Liver (tissue), 3 donors: ENCODE measurements around the gene KRTAP5-3.
A peak's percentile ranks its signal among the peaks of the same experiment; 100 is the strongest.

ENCODE experiments used
- GABPA ChIP-seq, 2 donors: IDR thresholded peaks in 1 of 2; conservative IDR thresholded peaks in 1 of 2; 2 replicates each; pipeline ENCODE4 v1.6.1; 2016; ENCODE audit warnings: antibody characterized with exemption in 2 of 2, mild to moderate bottlenecking in 1 of 2, moderate library complexity in 1 of 2
- HNF4A ChIP-seq, 2 donors: conservative IDR thresholded peaks; 2 replicates each; pipeline ENCODE4 v1.6.1; 2016; ENCODE audit warnings: antibody characterized with exemption in 2 of 2, mild to moderate bottlenecking in 2 of 2
- HNF4G ChIP-seq: IDR thresholded peaks from 2 replicates; pipeline ENCODE4 v1.6.1; 2016; ENCODE audit warnings: antibody characterized with exemption
- TAF1 ChIP-seq: conservative IDR thresholded peaks from 2 replicates; pipeline ENCODE4 v1.6.1; 2016; ENCODE audit warnings: antibody characterized with exemption, mild to moderate bottlenecking
- YY1 ChIP-seq: IDR thresholded peaks from 2 replicates; pipeline ENCODE4 v1.6.1; 2016; ENCODE audit warnings: antibody characterized with exemption, mild to moderate bottlenecking
- TF ChIP-seq, protein P1 (sequence below): fragments of 150-350 bp; IDR thresholded peaks from 2 replicates; pipeline ENCODE4 v1.5.1; 2017; ENCODE audit warnings: improper control_type of control experiment, low read depth, low read length; ENCODE audit not compliant: missing input control
- TF ChIP-seq, protein P2 (sequence below): IDR thresholded peaks from 2 replicates; pipeline ENCODE4 v1.6.1; 2016; ENCODE audit warnings: antibody characterized with exemption
- TF ChIP-seq, protein P3 (sequence below): IDR thresholded peaks from 2 replicates; pipeline ENCODE4 v1.6.1; 2016; ENCODE audit warnings: antibody characterized with exemption
- donor health status: healthy.
- donor health status: healthy.

DNA sequence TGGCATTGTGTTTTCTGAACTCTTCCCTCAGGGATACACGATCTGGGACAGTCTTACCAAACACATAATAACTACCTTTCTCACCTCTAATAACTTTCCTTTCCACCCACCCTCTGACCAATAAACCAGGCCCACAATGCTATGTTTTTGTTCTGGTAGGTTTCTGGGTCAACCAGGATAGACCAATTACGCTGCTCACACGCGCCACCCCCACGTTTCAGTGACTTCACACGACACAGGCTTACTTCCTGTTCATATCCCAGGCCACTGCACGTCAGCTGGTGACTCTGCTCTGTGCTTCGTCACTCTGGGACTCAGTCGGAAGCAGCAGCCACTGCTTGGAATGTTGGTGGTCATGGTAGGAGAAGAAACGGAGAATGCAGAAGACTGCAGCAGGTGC is 11.2 kb upstream of the KRTAP5-3 start:
- TF ChIP-seq, protein P1, sequence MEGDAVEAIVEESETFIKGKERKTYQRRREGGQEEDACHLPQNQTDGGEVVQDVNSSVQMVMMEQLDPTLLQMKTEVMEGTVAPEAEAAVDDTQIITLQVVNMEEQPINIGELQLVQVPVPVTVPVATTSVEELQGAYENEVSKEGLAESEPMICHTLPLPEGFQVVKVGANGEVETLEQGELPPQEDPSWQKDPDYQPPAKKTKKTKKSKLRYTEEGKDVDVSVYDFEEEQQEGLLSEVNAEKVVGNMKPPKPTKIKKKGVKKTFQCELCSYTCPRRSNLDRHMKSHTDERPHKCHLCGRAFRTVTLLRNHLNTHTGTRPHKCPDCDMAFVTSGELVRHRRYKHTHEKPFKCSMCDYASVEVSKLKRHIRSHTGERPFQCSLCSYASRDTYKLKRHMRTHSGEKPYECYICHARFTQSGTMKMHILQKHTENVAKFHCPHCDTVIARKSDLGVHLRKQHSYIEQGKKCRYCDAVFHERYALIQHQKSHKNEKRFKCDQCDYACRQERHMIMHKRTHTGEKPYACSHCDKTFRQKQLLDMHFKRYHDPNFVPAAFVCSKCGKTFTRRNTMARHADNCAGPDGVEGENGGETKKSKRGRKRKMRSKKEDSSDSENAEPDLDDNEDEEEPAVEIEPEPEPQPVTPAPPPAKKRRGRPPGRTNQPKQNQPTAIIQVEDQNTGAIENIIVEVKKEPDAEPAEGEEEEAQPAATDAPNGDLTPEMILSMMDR = no peak
- TF ChIP-seq, protein P2, sequence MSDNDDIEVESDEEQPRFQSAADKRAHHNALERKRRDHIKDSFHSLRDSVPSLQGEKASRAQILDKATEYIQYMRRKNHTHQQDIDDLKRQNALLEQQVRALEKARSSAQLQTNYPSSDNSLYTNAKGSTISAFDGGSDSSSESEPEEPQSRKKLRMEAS = no peak
- TF ChIP-seq YY1 = no peak
- no peak for TF ChIP-seq TAF1
- TF ChIP-seq HNF4G = no peak
- TF ChIP-seq, protein P3, sequence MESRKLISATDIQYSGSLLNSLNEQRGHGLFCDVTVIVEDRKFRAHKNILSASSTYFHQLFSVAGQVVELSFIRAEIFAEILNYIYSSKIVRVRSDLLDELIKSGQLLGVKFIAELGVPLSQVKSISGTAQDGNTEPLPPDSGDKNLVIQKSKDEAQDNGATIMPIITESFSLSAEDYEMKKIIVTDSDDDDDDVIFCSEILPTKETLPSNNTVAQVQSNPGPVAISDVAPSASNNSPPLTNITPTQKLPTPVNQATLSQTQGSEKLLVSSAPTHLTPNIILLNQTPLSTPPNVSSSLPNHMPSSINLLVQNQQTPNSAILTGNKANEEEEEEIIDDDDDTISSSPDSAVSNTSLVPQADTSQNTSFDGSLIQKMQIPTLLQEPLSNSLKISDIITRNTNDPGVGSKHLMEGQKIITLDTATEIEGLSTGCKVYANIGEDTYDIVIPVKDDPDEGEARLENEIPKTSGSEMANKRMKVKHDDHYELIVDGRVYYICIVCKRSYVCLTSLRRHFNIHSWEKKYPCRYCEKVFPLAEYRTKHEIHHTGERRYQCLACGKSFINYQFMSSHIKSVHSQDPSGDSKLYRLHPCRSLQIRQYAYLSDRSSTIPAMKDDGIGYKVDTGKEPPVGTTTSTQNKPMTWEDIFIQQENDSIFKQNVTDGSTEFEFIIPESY = no peak
- peak in 1 of 2 donors; percentile 24 for TF ChIP-seq GABPA (IDR thresholded peaks at IDR 0.05 in 1 of 2, conservative IDR thresholded peaks at IDR 0.05 in 1 of 2)
- TF ChIP-seq HNF4A (conservative IDR thresholded peaks at IDR 0.05) = no peak
